Measurements from ENCODE around the gene ZNF780B.
"Not testable (repeated sequence)": the region's sequence is repeated elsewhere in the genome, so short reads cannot be mapped to it uniquely, and the experiment has no call there.

ZNF780B gene

DNA sequence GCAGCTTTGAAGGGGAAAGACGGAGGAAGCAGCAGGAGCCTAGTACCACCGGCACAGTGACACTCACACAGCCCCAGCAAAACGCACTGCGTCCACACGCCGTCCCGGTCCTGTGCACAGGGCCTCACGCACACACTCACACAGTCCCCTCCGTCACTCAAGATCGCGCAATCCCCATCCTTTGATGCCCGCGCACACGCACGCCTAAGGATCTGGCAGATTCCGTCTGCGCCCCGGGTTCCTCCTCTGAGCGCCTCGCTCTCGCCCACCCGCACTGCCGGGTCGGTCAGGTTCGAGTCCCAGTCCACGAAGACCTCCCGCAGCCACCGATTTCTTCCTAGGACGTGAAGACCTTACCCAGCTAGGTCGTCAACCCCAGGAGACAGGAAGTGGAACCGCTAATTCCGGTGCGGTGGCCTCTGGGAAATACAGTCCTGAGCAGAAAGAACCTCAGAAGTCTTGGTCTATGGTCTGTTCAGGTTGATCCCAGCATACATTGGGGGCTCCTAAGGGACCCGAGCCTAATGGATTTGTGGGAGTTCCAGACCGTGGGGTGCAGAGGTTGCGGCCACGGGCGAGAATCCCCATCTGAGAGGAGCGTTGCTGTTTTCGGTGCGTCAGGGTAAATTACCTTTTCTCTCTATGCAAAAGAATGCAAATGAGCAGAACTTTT, at the start of gene ZNF780B:
ZNF780B (minus strand) TSS at position 400 of the 673 bp plus-strand sequence. CDS start 5,899 bp downstream, outside the sequence.
- DNase-seq (ENCODE audit: low spot score), result peak; percentile 53

DNA sequence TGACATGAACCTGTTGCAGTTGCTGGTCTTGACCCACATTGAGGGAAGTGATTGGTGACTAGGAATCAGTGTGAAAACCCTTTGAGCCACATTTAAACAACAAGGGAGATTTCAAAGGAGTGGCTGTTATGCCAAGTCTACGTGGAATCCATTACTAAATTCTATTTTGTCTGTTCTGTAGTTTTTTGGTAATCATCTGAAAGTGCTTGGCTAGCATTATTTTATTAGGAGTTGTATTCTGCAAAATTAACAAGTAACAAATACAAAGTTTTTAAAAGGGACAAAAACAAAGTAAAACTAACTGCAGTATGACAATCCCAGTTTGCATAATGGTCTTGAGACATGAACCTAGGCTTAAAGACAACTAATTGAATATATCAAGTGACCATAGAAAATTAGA, 48.7 kb upstream of the ZNF780B start:
- DNase-seq (ENCODE audit: low spot score), result no peak

DNA sequence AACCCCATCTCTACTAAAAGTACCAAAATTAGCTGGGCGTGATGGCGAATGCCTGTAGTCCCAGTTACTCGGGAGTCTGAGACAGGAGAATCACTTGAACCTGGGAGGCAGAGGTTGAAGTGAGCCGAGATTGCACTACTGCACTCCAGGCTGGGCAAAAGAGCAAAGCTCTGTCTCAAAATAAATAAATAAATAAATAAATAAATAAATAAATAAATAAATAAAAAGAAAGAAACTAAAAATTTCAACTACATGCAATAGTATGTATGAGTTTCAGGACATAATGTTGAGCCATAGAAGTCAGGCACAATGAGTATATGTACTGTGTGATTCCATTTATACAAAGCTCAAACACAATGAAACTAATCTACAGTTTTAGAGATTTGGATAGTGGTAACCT, 47.6 kb upstream of the ZNF780B start:
- DNase-seq (ENCODE audit: low spot score), result no peak

DNA sequence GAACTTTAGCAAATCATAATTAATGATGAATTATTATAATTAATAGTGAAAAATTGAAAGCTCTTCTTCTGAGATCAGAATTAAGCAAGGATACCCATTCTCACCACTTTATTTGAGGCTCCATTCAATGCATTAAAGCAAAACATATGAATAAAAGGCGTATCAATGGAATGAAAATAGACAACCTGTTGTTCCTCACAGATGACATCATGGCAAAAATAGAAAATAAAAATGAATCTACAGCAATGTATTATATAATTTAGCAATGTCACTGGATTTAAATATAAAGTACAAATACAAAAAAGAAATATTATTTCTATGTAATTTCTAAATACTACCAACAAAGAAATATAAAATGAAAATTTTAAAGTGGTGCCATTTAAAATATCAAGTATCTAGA, 45.8 kb upstream of the ZNF780B start:
- DNase-seq (ENCODE audit: low spot score), result no peak

DNA sequence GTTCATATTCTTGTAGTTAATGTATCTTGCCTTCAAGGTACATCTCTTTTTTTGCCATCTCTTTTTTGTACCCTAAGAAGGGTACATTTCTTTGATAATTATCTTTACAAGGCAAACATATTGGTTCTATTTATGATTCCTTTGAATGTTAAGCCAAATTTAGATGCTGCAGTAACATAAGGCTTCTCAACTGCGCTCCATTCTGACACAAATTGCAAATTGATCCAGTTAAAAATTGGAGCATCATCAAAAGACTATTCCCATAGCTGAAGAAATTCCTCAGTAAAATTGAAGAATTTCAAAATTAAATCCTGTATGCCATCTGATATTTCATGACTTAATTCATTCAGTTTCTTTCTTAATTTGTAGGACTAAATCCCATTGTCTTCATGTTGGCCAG, 37.4 kb upstream of the ZNF780B start:
- DNase-seq (ENCODE audit: low spot score), result no peak

DNA sequence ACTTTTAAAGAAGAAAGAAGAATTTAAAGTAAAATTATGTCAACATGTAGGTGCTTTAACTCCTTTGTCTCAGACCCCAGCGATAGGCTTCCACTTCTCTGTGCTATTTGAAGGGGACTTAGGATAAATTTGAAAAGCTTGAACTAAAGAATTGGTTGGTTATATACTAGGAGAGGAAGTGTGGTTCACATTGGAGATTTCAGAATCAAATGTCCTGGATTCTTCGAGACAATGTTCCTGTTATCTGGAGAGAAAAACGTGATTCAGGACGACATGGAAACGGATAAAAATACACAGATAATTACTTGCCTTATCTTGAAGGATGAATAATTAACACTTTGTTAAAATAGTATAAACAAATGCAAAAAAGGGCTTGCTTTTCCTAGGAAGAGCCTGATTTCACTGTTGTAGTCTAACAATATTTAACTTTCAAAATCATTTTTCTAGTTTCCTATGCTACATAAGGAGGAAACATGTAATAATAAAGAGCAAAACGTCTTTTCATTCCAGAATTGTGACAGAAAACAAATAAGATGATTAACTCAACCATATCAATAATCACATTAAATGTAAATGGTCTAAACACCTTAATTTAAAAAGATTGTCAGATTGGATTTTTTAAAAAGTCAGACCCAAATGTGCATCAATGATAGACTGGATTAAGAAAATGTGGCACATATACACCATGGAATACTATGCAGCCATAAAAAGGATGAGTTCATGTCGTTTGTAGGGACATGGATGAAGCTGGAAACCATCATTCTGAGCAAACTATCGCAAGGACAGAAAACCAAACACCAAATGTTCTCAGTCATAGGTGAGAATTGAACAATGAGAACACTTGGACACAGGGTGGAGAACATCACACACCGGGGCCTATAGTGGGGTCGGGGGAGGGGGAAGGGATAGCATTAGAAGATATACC, 35.4 kb upstream of the ZNF780B start:
- DNase-seq (ENCODE audit: low spot score), result peak; percentile 6

DNA sequence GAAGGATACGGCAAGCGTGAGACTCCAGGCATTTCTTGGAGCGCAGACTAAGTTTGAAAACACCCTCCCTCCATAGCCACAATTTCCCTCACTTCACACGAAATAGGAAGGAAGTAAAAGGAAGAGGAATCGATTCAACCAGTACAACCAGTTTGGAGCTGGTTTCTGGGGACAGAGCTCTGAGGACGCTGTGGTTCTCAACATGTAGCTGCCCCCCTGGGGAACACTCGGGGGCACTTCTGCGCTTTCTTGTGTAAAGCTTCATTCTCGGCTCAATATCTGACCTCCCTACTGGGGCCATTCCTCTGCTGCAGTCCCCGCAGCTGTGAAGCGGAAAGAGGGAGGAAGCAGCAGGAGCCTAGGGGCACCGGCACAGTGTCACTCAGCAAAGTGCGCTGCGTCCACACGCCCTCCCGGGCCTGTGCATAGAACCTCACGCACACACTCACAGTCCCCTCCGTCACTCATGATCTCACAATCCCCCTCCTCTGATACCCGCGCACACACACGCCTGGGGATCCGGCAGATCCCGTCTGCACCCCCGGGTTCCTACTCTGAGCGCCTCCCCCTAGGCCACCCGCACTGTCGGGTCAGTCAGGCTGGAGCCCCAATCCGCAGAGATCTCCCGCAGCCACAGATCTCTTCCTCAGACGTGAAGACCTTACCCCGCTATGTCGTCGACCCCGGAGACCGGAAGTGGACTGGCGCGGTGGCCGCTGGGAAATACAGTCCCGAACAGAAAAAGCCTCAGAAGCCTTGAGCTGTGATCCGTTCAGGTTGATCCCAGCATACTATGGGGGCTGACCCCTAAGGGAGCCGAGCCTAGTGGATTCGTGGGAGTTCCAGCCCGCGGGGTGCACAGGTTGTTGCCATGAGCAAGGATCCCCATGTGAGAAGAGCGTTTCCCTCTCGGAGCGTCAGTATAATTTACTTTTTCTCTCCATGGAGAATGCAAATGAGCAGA, 34.5 kb upstream of the ZNF780B start, which contains the start of gene ZNF780A:
ZNF780A (minus strand) TSS at position 703 of the 964 bp plus-strand sequence. CDS start 6,190 bp downstream, outside the sequence.
- peak; percentile 64 for DNase-seq (ENCODE audit: low spot score)

DNA sequence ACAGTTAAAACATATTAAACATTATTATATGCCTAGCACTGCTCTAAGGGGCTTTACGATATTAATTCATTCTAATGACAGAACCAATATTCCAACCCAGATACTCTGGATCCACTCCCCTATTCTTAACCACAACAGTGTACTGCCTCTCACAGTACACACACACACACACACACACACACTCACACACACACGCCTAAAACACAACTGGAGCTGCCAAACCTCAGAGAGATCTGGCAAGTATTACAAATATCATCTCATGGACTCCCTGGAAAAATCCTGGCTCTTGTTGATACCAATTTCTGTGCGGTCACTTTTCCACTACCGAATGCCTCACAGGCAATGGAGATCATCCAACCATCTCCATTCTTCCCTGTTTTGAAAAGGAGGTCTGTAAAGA, 33.4 kb upstream of the ZNF780B start:
- DNase-seq (ENCODE audit: low spot score), result no peak

DNA sequence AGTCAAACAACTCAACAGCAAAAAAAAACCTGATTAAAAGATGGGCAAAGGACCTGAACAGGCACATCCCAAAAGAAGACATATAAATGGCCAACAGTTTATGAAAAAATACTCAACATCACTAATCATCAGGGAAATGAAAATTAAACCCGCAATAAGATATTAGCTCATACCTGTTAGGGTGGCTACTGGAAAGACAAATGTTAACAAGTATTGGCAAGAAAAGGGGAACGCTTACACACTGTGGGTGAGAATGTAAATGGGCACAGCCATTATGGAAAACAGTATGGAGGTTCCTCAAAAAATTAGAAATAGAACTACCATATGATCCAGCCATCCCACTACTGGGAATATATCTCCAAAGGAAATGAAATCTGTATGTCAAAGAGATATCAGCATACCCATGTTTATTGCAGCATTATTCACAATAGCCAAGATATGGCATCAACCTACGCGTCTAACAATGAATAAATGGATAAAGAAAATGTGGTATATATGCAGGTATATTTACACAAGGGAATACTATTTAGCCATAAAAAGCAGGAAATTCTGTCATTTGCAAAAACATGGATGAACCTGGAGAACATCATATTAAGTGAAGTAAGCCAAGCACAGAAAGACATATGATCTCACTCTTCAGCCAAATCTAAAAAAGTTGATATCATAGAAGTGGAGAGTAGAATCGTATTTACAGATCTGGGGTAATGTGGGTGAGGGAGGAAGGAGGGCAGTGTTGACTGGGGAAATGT, 32.4 kb upstream of the ZNF780B start:
- DNase-seq (ENCODE audit: low spot score), result no peak

DNA sequence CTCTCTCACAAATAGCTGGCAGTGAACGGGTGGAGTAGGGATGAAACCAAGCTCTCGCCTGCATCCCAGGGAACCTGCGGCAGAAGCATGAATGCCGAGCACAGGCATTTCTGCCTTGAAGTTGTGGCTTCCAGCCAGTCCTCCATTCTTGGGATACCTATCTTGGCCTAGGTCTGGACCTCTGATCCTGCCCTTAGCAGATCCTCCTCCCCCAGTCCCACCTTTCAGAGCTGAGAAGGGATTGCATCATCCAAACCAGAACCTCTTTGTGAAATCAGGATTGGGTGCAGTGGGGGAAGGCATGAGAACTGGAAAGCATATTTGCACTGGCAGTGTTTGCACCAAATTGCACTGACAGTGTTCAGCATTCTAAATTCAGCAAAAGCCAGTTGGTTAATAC, 28.9 kb upstream of the ZNF780B start:
- DNase-seq (ENCODE audit: low spot score), result no peak

DNA sequence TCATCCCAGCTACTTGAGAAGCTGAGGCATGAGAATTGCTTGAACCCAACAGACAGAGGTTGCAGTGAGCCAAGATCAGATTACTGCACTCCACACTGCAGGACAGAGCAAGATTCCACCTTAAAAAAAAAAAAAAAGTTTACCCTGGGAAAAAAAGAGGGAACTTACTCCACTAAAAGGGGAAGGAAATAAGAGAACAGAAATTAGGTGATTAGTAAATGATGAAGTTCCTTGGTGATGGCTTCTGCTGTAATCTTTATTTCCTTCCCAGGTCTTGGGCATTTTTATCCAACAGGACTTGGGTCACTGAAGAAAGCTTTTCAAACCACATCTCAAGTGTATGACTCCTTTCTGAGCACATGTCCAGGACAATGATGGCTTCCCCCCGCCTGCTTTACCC, 25.4 kb upstream of the ZNF780B start:
- DNase-seq (ENCODE audit: low spot score), result no peak

DNA sequence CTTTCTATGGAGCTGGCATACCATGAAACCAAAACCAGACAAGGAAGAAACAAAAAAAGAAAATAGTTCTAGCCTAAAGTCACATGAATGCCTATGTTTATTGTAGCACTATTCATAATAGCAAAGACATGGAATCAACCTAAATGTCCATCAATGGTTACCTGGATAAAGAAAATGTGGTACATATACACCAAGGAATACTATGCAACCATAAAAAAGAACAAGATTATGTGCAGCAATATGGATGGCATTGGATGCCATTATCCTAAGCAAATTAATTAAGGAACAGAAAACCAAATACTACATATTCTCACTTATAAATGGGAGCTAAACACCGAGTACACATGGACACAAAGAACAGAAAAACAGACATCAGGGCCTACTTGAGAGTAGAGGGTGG, 24.3 kb upstream of the ZNF780B start:
- DNase-seq (ENCODE audit: low spot score), result no peak

DNA sequence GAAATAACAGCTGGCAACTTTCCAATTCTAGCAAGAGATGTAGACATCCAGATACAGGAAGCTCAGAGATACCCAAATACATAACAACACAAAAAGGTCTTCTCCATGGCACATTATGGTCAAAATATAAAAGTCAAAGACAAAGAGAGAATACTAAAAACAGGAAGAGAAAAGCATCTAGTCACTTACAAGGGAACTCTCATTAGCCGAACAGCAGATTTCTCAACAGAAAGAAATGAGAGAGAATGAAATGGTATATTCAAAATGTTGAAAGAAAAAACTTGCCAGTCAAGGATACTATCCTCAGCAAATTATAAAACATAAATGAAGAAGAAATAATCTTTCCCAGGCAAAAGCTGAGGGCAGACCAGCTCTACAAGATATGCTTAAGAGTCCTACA, 22.3 kb upstream of the ZNF780B start:
- DNase-seq (ENCODE audit: low spot score), result no peak

DNA sequence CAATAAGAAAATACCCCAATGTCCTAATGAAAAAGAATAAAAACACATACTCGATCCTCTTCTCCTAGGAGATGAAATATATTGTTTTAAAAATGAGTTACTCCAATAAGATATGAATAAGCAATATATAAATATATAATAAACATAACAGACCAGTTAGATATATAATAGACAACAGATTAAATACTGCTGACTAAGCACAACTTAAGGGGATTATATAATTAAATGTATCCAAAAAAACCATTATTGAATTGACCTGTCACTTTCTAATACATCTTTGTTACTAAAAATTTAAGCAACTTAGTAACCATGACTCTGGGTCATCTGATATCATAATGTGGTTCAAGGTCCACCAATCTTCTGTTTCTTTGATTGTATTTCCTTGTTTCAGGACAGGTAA, 14.0 kb upstream of the ZNF780B start:
- no peak for DNase-seq (ENCODE audit: low spot score)

DNA sequence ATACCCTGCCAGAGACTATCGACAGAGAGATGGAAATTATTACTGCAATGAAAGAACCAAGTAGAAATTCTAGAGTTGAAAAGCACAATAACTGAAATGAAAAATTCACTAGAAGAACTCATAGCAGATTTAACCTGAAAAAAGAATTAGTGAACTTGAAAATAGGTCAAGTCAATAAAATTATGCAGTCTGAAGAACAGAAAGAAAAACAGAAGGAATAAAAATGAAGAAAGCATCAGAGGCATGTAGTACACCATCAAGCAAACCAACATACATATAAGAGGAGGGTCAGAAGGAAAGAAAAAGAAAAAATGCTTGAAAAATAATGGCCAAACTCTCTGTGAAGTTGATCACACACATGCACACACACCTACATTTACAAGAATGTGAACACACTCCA, 3.6 kb upstream of the ZNF780B start:
- no peak for DNase-seq (ENCODE audit: low spot score)

DNA sequence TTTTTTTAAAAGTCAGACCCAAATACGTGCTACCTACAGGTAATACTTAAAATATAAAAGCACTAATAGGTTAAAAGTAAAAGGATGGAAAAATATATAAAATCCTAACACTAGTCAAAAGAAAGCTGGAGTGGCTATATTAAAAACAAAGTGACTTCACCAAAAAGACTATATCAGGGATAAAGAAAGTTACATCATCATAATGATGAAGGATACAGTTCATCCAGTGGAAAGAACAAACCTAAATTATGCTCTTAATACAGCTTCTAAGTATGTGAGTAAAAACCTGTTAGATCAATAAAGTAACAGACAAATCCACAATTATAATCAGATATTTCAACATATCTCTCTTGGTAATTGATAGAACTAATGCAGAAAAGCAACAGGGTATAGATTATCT, 1.1 kb upstream of the ZNF780B start:
- DNase-seq (ENCODE audit: low spot score), result no peak

DNA sequence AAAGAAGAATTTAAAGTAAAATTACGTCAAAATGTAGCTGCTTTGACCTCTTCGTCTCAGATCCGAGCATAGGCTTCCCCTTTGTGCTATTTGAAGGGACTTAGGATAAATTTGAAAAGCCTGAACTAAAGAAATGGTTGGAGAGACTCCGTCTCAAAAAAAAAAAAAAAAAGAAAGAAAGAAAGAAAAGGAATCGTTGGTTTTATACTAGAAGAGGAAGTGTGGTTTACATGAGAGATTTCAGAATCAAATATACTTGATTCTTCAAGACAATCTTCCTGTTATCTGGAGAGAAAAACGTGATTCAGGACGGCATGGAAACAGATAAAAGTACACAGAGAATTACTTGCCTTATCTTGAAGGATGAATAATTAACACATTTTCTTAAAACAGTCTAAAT, 474 bp upstream of the ZNF780B start:
- no peak for DNase-seq (ENCODE audit: low spot score)

DNA sequence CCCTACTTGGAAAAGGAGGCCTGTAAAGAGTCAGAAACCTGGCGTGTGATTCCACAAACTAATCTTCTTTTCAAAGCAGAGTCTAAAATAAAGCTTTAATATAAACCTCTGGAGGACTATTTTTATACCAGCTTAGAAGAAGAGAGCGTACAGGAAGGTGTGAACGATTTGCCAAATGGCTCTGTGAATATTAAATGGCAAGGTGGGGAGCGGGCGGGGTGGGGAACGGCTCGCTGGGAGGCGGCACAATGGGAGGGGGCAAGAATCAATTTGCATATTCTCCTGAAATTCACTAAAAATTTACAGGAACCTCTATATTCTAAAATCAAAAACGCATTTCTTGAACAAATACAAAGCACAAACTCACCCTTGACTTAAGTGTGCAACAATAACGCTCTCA, 982 bp downstream of the ZNF780B start:
- no peak for DNase-seq (ENCODE audit: low spot score)

DNA sequence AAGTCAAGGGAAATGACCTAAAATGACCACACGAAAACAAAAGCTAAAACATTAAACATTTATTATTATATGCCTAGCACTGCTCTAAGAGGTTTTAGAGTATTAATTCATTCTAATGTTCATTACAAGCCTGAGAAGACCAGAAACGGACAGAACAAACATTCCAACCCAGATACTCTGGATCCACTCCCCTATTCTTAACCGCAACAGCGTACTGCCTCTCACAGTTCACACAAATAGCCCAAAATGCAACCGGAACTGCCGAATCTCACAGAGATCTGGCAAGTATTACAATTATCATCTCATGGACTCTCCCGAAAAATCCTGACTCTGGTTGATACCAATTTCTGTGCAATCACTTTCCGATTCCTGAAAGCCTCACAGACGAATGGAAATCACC, 1.4 kb downstream of the ZNF780B start:
- DNase-seq (ENCODE audit: low spot score), result no peak

DNA sequence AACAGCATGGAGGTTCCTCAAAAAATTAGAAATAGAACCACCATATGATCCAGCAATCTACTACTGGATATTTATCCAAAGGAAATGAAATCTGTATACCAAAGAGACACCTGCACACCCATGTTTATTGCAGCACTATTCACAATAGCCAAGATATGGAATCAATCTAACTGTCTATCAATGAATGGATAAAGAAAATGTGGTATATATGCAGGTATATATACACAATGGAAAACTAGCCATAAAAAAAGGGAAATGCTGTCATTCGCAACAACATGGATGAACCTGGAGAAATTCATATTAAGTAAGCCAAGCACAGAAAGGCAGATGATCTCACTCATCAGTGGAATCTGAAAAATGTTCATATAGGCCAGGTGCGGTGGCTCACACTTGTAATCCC, 2.5 kb downstream of the ZNF780B start:
- DNase-seq (ENCODE audit: low spot score), result no peak

DNA sequence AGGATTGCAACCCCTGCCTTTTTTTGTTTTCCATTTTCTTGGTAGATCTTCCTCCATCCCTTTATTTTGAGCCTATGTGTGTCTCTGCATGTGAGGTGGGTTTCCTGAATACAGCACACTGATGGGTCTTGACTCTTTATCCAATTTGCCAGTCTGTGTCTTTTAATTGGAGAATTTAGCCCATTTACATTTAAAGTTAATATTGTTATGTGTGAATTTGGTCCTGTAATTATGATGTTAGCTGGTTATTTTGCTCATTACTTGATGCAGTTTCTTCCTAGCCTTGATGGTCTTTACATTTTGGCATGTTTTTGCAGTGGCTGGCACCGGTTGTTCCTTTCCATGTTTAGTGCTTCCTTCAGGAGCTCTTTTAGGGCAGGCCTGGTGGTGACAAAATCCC, 14.3 kb downstream of the ZNF780B start:
- DNase-seq (ENCODE audit: low spot score), result not testable (repeated sequence)

All from COLO829 (cell line).